ENCODE data around the gene NLRP1.

GRCh38 chr17:5527601-5528250 is 56.6 kb downstream of the NLRP1 start:
- TF ChIP-seq CTCF (IDR thresholded peaks at IDR 0.05): no peak
- TF ChIP-seq POLR2A (IDR thresholded peaks at IDR 0.05): no peak

Measured in uterus (tissue), 2 donors.